ENCODE data around the gene SLC6A17.

GRCh38 chr1:110183642-110184167 lies 33.4 kb downstream of the SLC6A17 start:
- TF ChIP-seq CREB1 (IDR thresholded peaks at IDR 0.05; ENCODE audit: low read depth), result no peak
- no peak for TF ChIP-seq REST (IDR thresholded peaks at IDR 0.05; ENCODE audit: low read depth)

Data from Ishikawa (cell line).